NCI-H2029 treated with DMSO at 0.1 percent for 48 hours (cell line): Measurements from ENCODE around the gene RPS3.

Experiments used
- DNase-seq: peaks from one replicate; lab custom pipeline; 2025; lab: John Stamatoyannopoulos, UW

RPS3 gene

GRCh38 chr11:75420224-75421034 is 21.1 kb downstream of the RPS3 start:
- peak; percentile 43 for DNase-seq

- DNase-seq = no peak
Measured at GRCh38 chr11:75421035-75421602, 21.8 kb downstream of the RPS3 start.

GRCh38 chr11:75421902-75422247 is 22.6 kb downstream of the RPS3 start:
- no peak for DNase-seq

- peak; percentile 85 for DNase-seq
Measured at GRCh38 chr11:75422248-75423231, 23.2 kb downstream of the RPS3 start.

- DNase-seq = no peak
Measured at GRCh38 chr11:75423721-75424120, 24.4 kb downstream of the RPS3 start.

- no peak for DNase-seq
Measured at GRCh38 chr11:75424396-75424795, 25.1 kb downstream of the RPS3 start.

GRCh38 chr11:75425422-75425821 is 26.1 kb downstream of the RPS3 start:
- no peak for DNase-seq

- DNase-seq = no peak
Measured at GRCh38 chr11:75426720-75427086, 27.4 kb downstream of the RPS3 start.

GRCh38 chr11:75427181-75427580 is 27.9 kb downstream of the RPS3 start:
- DNase-seq = no peak

- DNase-seq = peak; percentile 89
Measured at GRCh38 chr11:75428281-75428724, 29.0 kb downstream of the RPS3 start.

GRCh38 chr11:75428989-75429640 is 29.8 kb downstream of the RPS3 start:
- no peak for DNase-seq

- no peak for DNase-seq
Measured at GRCh38 chr11:75429641-75429901, 30.3 kb downstream of the RPS3 start.

GRCh38 chr11:75429902-75430713 is 30.8 kb downstream of the RPS3 start:
- no peak for DNase-seq

- peak; percentile 23 for DNase-seq
Measured at GRCh38 chr11:75430714-75431532, 31.6 kb downstream of the RPS3 start.

GRCh38 chr11:75431533-75432525 is 32.5 kb downstream of the RPS3 start:
- DNase-seq = no peak

- DNase-seq = no peak
Measured at GRCh38 chr11:75432911-75433321, 33.6 kb downstream of the RPS3 start, which contains the start of gene KLHL35. Gene KLHL35 (minus strand): TSS chr11:75433203. CDS start chr11:75430629, 2,574 bp downstream.

- DNase-seq = no peak
Measured at GRCh38 chr11:75433443-75433842, 34.1 kb downstream of the RPS3 start.

- no peak for DNase-seq
Measured at GRCh38 chr11:75434051-75434450, 34.7 kb downstream of the RPS3 start.

- DNase-seq = no peak
Measured at GRCh38 chr11:75434886-75435570, 35.7 kb downstream of the RPS3 start.
